C4-2B (cell line): ENCODE data around the gene NSUN6.

Experiments used
- H3K27ac ChIP-seq: fragments of 450-650 bp; 2 replicates; pipeline ENCODE4 v1.5.1; 2017
- CTCF ChIP-seq: fragments of 450-650 bp; conservative IDR thresholded peaks from 2 replicates; pipeline ENCODE4 v1.5.1; 2017; ENCODE audit warnings: mild to moderate bottlenecking
- ZFX ChIP-seq: fragments of 450-650 bp; IDR thresholded peaks from 2 replicates; pipeline ENCODE4 v1.6.1; 2017

Gene NSUN6

GRCh38 chr10:18505456-18506118, 145.8 kb downstream of the NSUN6 start:
- no peak overlapping the region for H3K27ac ChIP-seq
- TF ChIP-seq ZFX, result no peak
- TF ChIP-seq CTCF, result no peak

GRCh38 chr10:18504161-18504560, 147.2 kb downstream of the NSUN6 start:
- no peak for TF ChIP-seq CTCF
- TF ChIP-seq ZFX, result no peak
- H3K27ac ChIP-seq, result no peak overlapping the region

- no peak overlapping the region for H3K27ac ChIP-seq
- TF ChIP-seq ZFX (no peak), CTCF (no peak)
These were observed 149.8 kb downstream of the NSUN6 start for GRCh38 chr10:18501629-18502028.

GRCh38 chr10:18501198-18501597, 150.2 kb downstream of the NSUN6 start:
- H3K27ac ChIP-seq, result no peak overlapping the region
- TF ChIP-seq ZFX, result no peak
- no peak for TF ChIP-seq CTCF

DNA sequence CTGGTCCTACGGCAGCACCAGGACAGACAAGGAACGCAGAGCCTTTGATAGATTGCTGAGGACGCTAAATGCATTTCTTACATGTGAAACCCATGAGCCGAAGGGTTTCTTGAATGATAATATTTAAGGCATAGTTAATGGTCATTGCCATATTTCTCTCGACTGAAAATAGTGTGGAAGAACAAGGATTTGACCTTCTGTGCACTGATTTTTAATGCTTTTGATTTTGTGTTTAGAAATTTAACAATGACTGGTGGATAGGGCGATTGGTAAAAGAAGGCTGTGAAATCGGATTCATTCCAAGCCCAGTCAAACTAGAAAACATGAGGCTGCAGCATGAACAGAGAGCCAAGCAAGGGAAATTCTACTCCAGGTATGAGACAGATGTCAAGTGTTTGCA, 150.8 kb downstream of the NSUN6 start:
- H3K27ac ChIP-seq, result no peak overlapping the region
- TF ChIP-seq ZFX, result no peak
- TF ChIP-seq CTCF, result no peak

DNA sequence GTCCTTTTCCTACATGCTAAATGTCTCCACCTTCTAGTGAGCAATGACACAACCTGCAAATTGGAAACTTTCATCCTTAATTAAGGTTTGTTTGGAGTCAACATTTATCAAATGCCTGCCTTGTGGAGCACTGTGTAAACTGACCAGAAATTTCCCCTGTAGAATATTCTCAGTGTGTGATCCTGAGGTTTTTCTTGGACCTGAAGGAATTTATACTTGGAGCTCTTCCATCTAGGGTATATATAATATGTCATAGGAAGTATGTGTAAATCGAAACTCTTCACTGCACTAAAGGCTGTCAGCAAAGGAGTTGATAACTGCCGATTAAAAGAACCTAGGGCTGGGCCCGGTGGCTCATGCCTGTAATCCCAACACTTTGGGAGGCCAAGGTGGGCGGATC, 152.4 kb downstream of the NSUN6 start:
- no peak overlapping the region for H3K27ac ChIP-seq
- no peak for TF ChIP-seq CTCF
- TF ChIP-seq ZFX, result no peak

- TF ChIP-seq CTCF, result no peak
- no peak for TF ChIP-seq ZFX
- H3K27ac ChIP-seq, result no peak overlapping the region
These were observed 153.5 kb downstream of the NSUN6 start for GRCh38 chr10:18497806-18498369.
